Measurements from ENCODE around the gene RBPJ.

DNA sequence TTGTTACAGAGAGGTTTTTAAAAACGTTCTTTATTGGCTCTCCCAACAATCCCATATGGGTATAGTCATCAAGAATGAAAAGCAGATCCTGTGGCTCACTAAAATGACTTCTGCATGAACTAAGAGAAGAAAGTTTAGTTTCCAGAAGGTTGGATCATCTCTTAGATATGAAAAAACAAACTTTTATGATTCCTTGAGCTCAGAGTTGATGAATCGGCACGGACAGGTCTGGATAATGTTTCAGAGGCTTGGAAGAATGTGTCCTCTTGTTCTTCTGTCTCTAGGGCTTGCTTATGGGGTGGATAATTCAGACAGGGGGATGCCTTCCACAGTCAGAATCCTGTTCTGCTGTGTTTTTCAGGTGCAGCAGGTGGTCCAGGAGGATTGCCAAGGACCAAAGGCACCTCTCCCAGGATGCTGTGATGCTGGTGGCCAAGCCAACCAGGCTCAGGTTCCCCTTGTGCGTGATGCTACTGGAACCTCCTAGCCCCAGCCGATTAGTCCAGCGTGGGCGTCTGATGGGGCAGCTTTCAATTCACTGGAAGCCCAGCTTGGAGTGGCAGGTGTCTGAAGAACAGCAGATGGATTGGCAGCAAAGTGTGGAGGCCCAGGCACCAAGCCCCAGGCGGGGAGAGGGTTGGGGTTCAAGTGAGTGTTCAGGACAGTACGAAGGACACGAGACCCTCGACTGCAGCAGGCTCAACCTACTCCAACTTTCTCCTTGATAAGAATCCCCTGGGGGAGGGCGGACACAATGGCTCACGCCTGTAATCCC, 139.1 kb downstream of the RBPJ start:
- TF ChIP-seq, protein P1, sequence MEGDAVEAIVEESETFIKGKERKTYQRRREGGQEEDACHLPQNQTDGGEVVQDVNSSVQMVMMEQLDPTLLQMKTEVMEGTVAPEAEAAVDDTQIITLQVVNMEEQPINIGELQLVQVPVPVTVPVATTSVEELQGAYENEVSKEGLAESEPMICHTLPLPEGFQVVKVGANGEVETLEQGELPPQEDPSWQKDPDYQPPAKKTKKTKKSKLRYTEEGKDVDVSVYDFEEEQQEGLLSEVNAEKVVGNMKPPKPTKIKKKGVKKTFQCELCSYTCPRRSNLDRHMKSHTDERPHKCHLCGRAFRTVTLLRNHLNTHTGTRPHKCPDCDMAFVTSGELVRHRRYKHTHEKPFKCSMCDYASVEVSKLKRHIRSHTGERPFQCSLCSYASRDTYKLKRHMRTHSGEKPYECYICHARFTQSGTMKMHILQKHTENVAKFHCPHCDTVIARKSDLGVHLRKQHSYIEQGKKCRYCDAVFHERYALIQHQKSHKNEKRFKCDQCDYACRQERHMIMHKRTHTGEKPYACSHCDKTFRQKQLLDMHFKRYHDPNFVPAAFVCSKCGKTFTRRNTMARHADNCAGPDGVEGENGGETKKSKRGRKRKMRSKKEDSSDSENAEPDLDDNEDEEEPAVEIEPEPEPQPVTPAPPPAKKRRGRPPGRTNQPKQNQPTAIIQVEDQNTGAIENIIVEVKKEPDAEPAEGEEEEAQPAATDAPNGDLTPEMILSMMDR (IDR thresholded peaks at IDR 0.05) = no peak
- no peak for TF ChIP-seq ZFX (IDR thresholded peaks at IDR 0.05; ENCODE audit: borderline replicate concordance)
